HEK293 (cell line): Measurements from ENCODE around the gene KCTD1.

Source experiments
- CTCF ChIA-PET: fragments of 350-600 bp; formaldehyde crosslinking; extraction: SDS; loops from one replicate; lab custom pipeline; 2021; ENCODE audit warnings: antibody characterized with exemption; lab: Yijun Ruan, JAX
- POLR2A ChIA-PET: fragments of 300-600 bp; formaldehyde crosslinking; extraction: SDS; loops from one replicate; lab custom pipeline; 2020; ENCODE audit warnings: antibody characterized with exemption, inconsistent platforms; lab: Yijun Ruan, JAX
- H3K27ac ChIP-seq: fragments of 200-500 bp; sonication (Bioruptor generic); 2 replicates; pipeline ENCODE4 v1.5.1; 2014; ENCODE audit warnings: low read depth, low read length, control low read depth, inconsistent platforms; ENCODE audit errors: extremely low read depth
- H3K36me3 ChIP-seq, 2 experiments: fragments of 200-500 bp in 1 of 2; sonication (Bioruptor generic) in 1 of 2; 1 replicate in 1 of 2; 2 replicates in 1 of 2; pipeline ENCODE4 v1.5.1; 2014 to 2017; ENCODE audit warnings: inconsistent platforms in 2 of 2, low read length in 2 of 2; ENCODE audit not compliant: control insufficient read depth in 2 of 2, insufficient read depth in 1 of 2
- H3K4me1 ChIP-seq: fragments of 200-500 bp; sonication (Bioruptor generic); 2 replicates; pipeline ENCODE4 v1.5.1; 2014; ENCODE audit warnings: mild to moderate bottlenecking, low read length, inconsistent platforms; ENCODE audit not compliant: control insufficient read depth, insufficient read depth
- H3K4me3 ChIP-seq: 2 replicates; pipeline ENCODE4 v1.5.1; 2011; ENCODE audit warnings: low read depth, mild to moderate bottlenecking, control low read depth, low read length, moderate library complexity
- H3K9me3 ChIP-seq: fragments of 200-500 bp; sonication (Bioruptor generic); 2 replicates; pipeline ENCODE4 v1.5.1; 2014; ENCODE audit warnings: low read depth, low read length, inconsistent platforms; ENCODE audit not compliant: control insufficient read depth, insufficient read depth
- ATF2 ChIP-seq: fragments of 450-650 bp; formaldehyde crosslinking; IDR thresholded peaks from 2 replicates; pipeline ENCODE4 v1.5.1; 2016; ENCODE audit warnings: missing biosample characterization, missing genetic modification characterization, low read depth
- CTCF ChIP-seq: fragments of 450-650 bp; formaldehyde crosslinking; IDR thresholded peaks from 2 replicates; pipeline ENCODE4 v1.5.1; 2016; ENCODE audit warnings: missing biosample characterization, missing genetic modification characterization
- HOXA7 ChIP-seq: sonication (generic); formaldehyde crosslinking; IDR thresholded peaks from 2 replicates; pipeline ENCODE4 v1.8.1; 2022; ENCODE audit warnings: missing genetic modification reagents, borderline replicate concordance
- IKZF3 ChIP-seq: fragments of 450-650 bp; IDR thresholded peaks from 2 replicates; pipeline ENCODE4 v1.5.0; 2018; ENCODE audit warnings: missing biosample characterization, mild to moderate bottlenecking, missing genetic modification characterization, moderate library complexity
- KLF1 ChIP-seq: fragments of 450-650 bp; formaldehyde crosslinking; IDR thresholded peaks from 2 replicates; pipeline ENCODE4 v1.5.1; 2016; ENCODE audit warnings: missing biosample characterization, missing genetic modification characterization
- KLF10 ChIP-seq: fragments of 450-650 bp; IDR thresholded peaks from 2 replicates; pipeline ENCODE4 v1.5.1; 2018; ENCODE audit warnings: missing biosample characterization, mild to moderate bottlenecking, missing genetic modification characterization
- KLF9 ChIP-seq: fragments of 450-650 bp; formaldehyde crosslinking; IDR thresholded peaks from 2 replicates; pipeline ENCODE4 v1.5.1; 2016; ENCODE audit warnings: missing biosample characterization, missing genetic modification characterization, low read depth
- SETDB1 ChIP-seq: IDR thresholded peaks from one replicate; pipeline ENCODE4 v1.6.1; 2017; ENCODE audit warnings: mild to moderate bottlenecking, low read length, moderate library complexity, mixed read lengths; ENCODE audit not compliant: insufficient read length
- ZNF140 ChIP-seq: fragments of 450-650 bp; formaldehyde crosslinking; IDR thresholded peaks from 2 replicates; pipeline ENCODE4 v1.5.1; 2016; ENCODE audit warnings: missing biosample characterization, missing genetic modification characterization
- ZNF155 ChIP-seq: fragments of 450-650 bp; formaldehyde crosslinking; IDR thresholded peaks from 2 replicates; pipeline ENCODE4 v1.5.1; 2016; ENCODE audit warnings: missing biosample characterization, missing genetic modification characterization
- ZNF16 ChIP-seq: fragments of 450-650 bp; formaldehyde crosslinking; IDR thresholded peaks from 2 replicates; pipeline ENCODE4 v1.5.1; 2016; ENCODE audit warnings: low read depth, missing biosample characterization, missing genetic modification characterization
- ZNF211 ChIP-seq: fragments of 450-650 bp; formaldehyde crosslinking; IDR thresholded peaks from 2 replicates; pipeline ENCODE4 v1.5.1; 2016; ENCODE audit warnings: low read depth, missing biosample characterization, missing genetic modification characterization
- ZNF354C ChIP-seq: fragments of 450-650 bp; formaldehyde crosslinking; IDR thresholded peaks from 2 replicates; pipeline ENCODE4 v1.5.1; 2016; ENCODE audit warnings: missing biosample characterization, missing genetic modification characterization, low read depth, borderline replicate concordance
- ZNF521 ChIP-seq: fragments of 450-650 bp; formaldehyde crosslinking; IDR thresholded peaks from 2 replicates; pipeline ENCODE4 v1.5.1; 2017; ENCODE audit warnings: missing biosample characterization, mild to moderate bottlenecking, missing genetic modification characterization
- ZNF558 ChIP-seq: fragments of 450-650 bp; formaldehyde crosslinking; IDR thresholded peaks from 2 replicates; pipeline ENCODE4 v1.5.1; 2016; ENCODE audit warnings: missing biosample characterization, missing genetic modification characterization
- ZNF560 ChIP-seq: fragments of 450-650 bp; formaldehyde crosslinking; IDR thresholded peaks from 2 replicates; pipeline ENCODE4 v1.5.1; 2017; ENCODE audit warnings: missing biosample characterization, missing genetic modification characterization, borderline replicate concordance
- ZNF624 ChIP-seq: fragments of 450-650 bp; formaldehyde crosslinking; IDR thresholded peaks from 2 replicates; pipeline ENCODE4 v1.5.1; 2017; ENCODE audit warnings: missing biosample characterization, missing genetic modification characterization
- ZNF664 ChIP-seq: fragments of 450-650 bp; formaldehyde crosslinking; IDR thresholded peaks from 2 replicates; pipeline ENCODE4 v1.5.1; 2016; ENCODE audit warnings: missing biosample characterization, missing genetic modification characterization
- ZNF707 ChIP-seq: fragments of 450-650 bp; formaldehyde crosslinking; IDR thresholded peaks from 2 replicates; pipeline ENCODE4 v1.5.1; 2016; ENCODE audit warnings: missing biosample characterization, missing genetic modification characterization
- ZNF837 ChIP-seq: fragments of 450-650 bp; formaldehyde crosslinking; IDR thresholded peaks from 2 replicates; pipeline ENCODE4 v1.5.1; 2016; ENCODE audit warnings: missing biosample characterization, missing genetic modification characterization
- ZNF843 ChIP-seq: fragments of 450-650 bp; formaldehyde crosslinking; IDR thresholded peaks from 2 replicates; pipeline ENCODE4 v1.5.1; 2016; ENCODE audit warnings: missing biosample characterization, missing genetic modification characterization
- ZSCAN23 ChIP-seq: fragments of 450-650 bp; formaldehyde crosslinking; IDR thresholded peaks from 2 replicates; pipeline ENCODE4 v1.5.1; 2016; ENCODE audit warnings: missing biosample characterization, missing genetic modification characterization
- ZXDB ChIP-seq: fragments of 450-650 bp; formaldehyde crosslinking; IDR thresholded peaks from 2 replicates; pipeline ENCODE4 v1.5.1; 2016; ENCODE audit warnings: missing biosample characterization, missing genetic modification characterization
- TF ChIP-seq, protein P1 (sequence below): fragments of 450-650 bp; formaldehyde crosslinking; IDR thresholded peaks from 2 replicates; pipeline ENCODE4 v1.5.1; 2016; ENCODE audit warnings: missing biosample characterization, missing genetic modification characterization, low read depth
- TF ChIP-seq, protein P2 (sequence below): fragments of 450-650 bp; formaldehyde crosslinking; IDR thresholded peaks from 2 replicates; pipeline ENCODE4 v1.5.1; 2016; ENCODE audit warnings: missing biosample characterization, missing genetic modification characterization

The KCTD1 gene

DNA sequence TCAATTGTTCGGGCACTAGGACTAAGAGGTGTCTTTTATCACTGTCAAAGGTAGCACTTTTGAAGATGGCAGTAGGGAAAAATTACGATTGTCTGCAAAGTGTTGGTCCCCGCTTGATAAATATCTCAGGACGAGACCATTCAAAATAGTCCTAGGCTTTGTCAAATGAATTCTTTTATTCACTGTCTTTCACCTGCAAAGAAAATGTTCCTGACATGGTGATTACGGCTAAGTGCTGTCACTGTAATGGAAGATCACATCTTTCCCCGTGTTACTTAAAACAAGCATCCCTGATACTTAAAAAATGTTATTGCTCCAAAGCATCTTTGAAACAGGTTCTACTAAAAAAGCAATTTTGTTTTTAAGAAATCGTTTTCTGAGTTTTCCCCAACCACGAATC lies 71.7 kb downstream of the KCTD1 start:
- Histone ChIP-seq H3K9me3 (no peaks in the 10 kb centered on the region), H3K36me3 (peaks cover 0 to 6% of the 10 kb centered on the region in 2 experiments; a peak in 2 of 3 replicates), H3K4me3 (no peak overlapping the region), H3K4me1 (0 out of 2 replicates have a peak, but pooled peaks cover 3% of the 10 kb centered on the region), H3K27ac (no peak overlapping the region)
- ChIA-PET POLR2A (no interaction called here), CTCF (interaction anchor here (0.9 to 2.0 kb wide), 3 partner anchors 9 to 71 kb away, joined by 3 to 6 read pairs (median 3); no protein-coding TSS in a partner anchor)
- TF ChIP-seq ZNF560, result no peak
- no peak for TF ChIP-seq HOXA7
- no peak for TF ChIP-seq ZNF211 (tag by site-specific recombination)
- TF ChIP-seq ZNF707, result no peak
- TF ChIP-seq SETDB1, result no peak
- TF ChIP-seq KLF1 (tag by site-specific recombination), result no peak
- TF ChIP-seq, protein P1, sequence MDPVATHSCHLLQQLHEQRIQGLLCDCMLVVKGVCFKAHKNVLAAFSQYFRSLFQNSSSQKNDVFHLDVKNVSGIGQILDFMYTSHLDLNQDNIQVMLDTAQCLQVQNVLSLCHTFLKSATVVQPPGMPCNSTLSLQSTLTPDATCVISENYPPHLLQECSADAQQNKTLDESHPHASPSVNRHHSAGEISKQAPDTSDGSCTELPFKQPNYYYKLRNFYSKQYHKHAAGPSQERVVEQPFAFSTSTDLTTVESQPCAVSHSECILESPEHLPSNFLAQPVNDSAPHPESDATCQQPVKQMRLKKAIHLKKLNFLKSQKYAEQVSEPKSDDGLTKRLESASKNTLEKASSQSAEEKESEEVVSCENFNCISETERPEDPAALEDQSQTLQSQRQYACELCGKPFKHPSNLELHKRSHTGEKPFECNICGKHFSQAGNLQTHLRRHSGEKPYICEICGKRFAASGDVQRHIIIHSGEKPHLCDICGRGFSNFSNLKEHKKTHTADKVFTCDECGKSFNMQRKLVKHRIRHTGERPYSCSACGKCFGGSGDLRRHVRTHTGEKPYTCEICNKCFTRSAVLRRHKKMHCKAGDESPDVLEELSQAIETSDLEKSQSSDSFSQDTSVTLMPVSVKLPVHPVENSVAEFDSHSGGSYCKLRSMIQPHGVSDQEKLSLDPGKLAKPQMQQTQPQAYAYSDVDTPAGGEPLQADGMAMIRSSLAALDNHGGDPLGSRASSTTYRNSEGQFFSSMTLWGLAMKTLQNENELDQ (tag by site-specific recombination), result no peak
- no peak for TF ChIP-seq ZNF16
- TF ChIP-seq ZNF140 (tag by site-specific recombination), result no peak
- TF ChIP-seq KLF9 (tag by site-specific recombination), result no peak
- TF ChIP-seq ZNF664, result no peak
- TF ChIP-seq ZNF837, result no peak
- no peak for TF ChIP-seq ZNF521 (tag by site-specific recombination)
- no peak for TF ChIP-seq KLF10 (tag by site-specific recombination)
- TF ChIP-seq, protein P2, sequence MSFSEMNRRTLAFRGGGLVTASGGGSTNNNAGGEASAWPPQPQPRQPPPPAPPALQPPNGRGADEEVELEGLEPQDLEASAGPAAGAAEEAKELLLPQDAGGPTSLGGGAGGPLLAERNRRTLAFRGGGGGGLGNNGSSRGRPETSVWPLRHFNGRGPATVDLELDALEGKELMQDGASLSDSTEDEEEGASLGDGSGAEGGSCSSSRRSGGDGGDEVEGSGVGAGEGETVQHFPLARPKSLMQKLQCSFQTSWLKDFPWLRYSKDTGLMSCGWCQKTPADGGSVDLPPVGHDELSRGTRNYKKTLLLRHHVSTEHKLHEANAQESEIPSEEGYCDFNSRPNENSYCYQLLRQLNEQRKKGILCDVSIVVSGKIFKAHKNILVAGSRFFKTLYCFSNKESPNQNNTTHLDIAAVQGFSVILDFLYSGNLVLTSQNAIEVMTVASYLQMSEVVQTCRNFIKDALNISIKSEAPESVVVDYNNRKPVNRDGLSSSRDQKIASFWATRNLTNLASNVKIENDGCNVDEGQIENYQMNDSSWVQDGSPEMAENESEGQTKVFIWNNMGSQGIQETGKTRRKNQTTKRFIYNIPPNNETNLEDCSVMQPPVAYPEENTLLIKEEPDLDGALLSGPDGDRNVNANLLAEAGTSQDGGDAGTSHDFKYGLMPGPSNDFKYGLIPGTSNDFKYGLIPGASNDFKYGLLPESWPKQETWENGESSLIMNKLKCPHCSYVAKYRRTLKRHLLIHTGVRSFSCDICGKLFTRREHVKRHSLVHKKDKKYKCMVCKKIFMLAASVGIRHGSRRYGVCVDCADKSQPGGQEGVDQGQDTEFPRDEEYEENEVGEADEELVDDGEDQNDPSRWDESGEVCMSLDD (tag by site-specific recombination), result no peak
- TF ChIP-seq ZNF155 (tag by site-specific recombination), result no peak
- no peak for TF ChIP-seq CTCF (tag by site-specific recombination)
- no peak for TF ChIP-seq ATF2 (tag by site-specific recombination)

DNA sequence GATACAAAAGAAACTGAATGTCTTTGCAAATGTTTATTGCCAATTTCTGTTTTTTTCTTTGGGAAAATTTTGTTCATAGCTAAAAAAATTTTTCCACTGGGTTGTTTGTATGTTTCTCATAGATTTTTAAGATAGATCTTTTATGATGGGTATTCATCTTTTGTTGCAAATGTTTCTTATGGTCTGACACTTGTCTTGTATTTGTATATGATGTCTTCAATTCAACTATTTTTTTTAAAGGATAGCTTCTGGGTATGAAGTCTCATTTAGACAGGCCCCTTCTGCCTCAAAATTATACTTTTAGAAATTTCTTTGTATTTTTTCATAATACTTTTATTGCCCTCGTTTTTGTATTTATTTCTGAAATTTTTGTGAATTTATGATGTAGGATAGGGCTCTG lies 73.8 kb downstream of the KCTD1 start:
- POLR2A ChIA-PET, result interaction anchor here (0.8 kb wide), 1 partner anchor 75 kb away, joined by 3 read pairs; no protein-coding TSS in a partner anchor
- CTCF ChIA-PET, result interaction anchor here (0.6 to 2.0 kb wide), 2 partner anchors 10 to 467 kb away, joined by 4 to 6 read pairs; no protein-coding TSS in a partner anchor

More for the DNA sequence above, 73.8 kb downstream of the KCTD1 start:
- Histone ChIP-seq H3K9me3 (no peaks in the 10 kb centered on the region), H3K4me1 (no peaks in the 10 kb centered on the region), H3K27ac (no peak overlapping the region), H3K4me3 (no peak overlapping the region), H3K36me3 (peaks cover 0 to 6% of the 10 kb centered on the region in 2 experiments; a peak in 2 of 3 replicates)
- TF ChIP-seq ZNF843, result no peak
- no peak for TF ChIP-seq ZNF354C (tag by site-specific recombination)
- TF ChIP-seq ZNF558, result peak; percentile 93
- no peak for TF ChIP-seq ZSCAN23 (tag by site-specific recombination)
- TF ChIP-seq ZXDB (tag by site-specific recombination), result no peak
- no peak for TF ChIP-seq KLF9 (tag by site-specific recombination)
- no peak for TF ChIP-seq IKZF3 (tag by site-specific recombination)
- no peak for TF ChIP-seq ZNF624 (tag by site-specific recombination)
